Kidney tubule cell (primary cell): ENCODE data around the gene CDH24.

Experiments
- DNase-seq: peaks from one replicate; pipeline ENCODE4 v3.0.0-alpha.2; 2018; ENCODE audit warnings: low spot score

The CDH24 gene

GRCh38 chr14:23089498-23090253, 32.4 kb upstream of the CDH24 start:
- DNase-seq, result no peak

- no peak for DNase-seq
Measured at GRCh38 chr14:23086565-23086964, 29.2 kb upstream of the CDH24 start.

GRCh38 chr14:23085458-23085857, 28.1 kb upstream of the CDH24 start:
- no peak for DNase-seq

GRCh38 chr14:23080474-23080873, 23.2 kb upstream of the CDH24 start:
- DNase-seq, result no peak

GRCh38 chr14:23079716-23080115, 22.4 kb upstream of the CDH24 start:
- DNase-seq, result peak; percentile 28

- DNase-seq, result peak; percentile 95
Measured at GRCh38 chr14:23078692-23079116, 21.4 kb upstream of the CDH24 start.

GRCh38 chr14:23077962-23078361, 20.6 kb upstream of the CDH24 start:
- DNase-seq, result no peak

GRCh38 chr14:23076785-23077408, 19.6 kb upstream of the CDH24 start:
- peak; percentile 43 for DNase-seq

GRCh38 chr14:23074906-23075305, 17.6 kb upstream of the CDH24 start:
- no peak for DNase-seq

- peak; percentile 34 for DNase-seq
Measured at GRCh38 chr14:23071921-23072539, 14.7 kb upstream of the CDH24 start.

GRCh38 chr14:23071244-23071920, 14.1 kb upstream of the CDH24 start:
- peak; percentile 90 for DNase-seq

- DNase-seq, result no peak
Measured at GRCh38 chr14:23070262-23071129, 13.2 kb upstream of the CDH24 start.

- no peak for DNase-seq
Measured at GRCh38 chr14:23069413-23069806, 12.1 kb upstream of the CDH24 start.

- DNase-seq, result peak; percentile 92
Measured at GRCh38 chr14:23068789-23069412, 11.6 kb upstream of the CDH24 start.

- DNase-seq, result no peak
Measured at GRCh38 chr14:23067847-23068788, 10.8 kb upstream of the CDH24 start.

GRCh38 chr14:23066855-23067744, 9.8 kb upstream of the CDH24 start:
- DNase-seq, result no peak

- no peak for DNase-seq
Measured at GRCh38 chr14:23066368-23066767, 9.0 kb upstream of the CDH24 start.

GRCh38 chr14:23063601-23064000, 6.3 kb upstream of the CDH24 start:
- no peak for DNase-seq

GRCh38 chr14:23062002-23062401, 4.7 kb upstream of the CDH24 start:
- peak; percentile 95 for DNase-seq
